Left lung (tissue), 10 donors: Measurements from ENCODE around the gene CENPU. TPM values are rescaled to one million over a fixed set of nuclear protein-coding genes. Genes with fewer than 3 reads are reported as not detected.
"Not testable (repeated sequence)": the region's sequence is repeated elsewhere in the genome, so short reads cannot be mapped to it uniquely, and the experiment has no call there.

Source experiments
- ATAC-seq: fragments of 200-7000 bp; cut with Tn5 transposase; one replicate; pipeline ENCODE4 v1.9.1; 2020; ENCODE audit warnings: moderate library complexity
- DNase-seq, 4 donors: peaks; one replicate each; pipeline ENCODE4 v3.0.0-alpha.2; 2013 to 2020
- H3K27ac ChIP-seq, 2 donors: fragments of 200-600 bp; sonication (generic) in 1 of 2; one replicate each; pipeline versions ENCODE4 v1.5.0 to v1.8.0; 2020 to 2021
- H3K27me3 ChIP-seq, 2 donors: fragments of 200-600 bp; sonication (generic) in 1 of 2; one replicate each; pipeline versions ENCODE4 v1.5.0 to v1.8.0; 2020 to 2021
- H3K36me3 ChIP-seq, 2 donors: fragments of 200-600 bp; sonication (generic) in 1 of 2; one replicate each; pipeline versions ENCODE4 v1.5.0 to v1.8.0; 2020 to 2021
- H3K4me1 ChIP-seq, 2 donors: fragments of 200-600 bp; one replicate each; pipeline ENCODE4 v1.8.0; 2021
- H3K4me3 ChIP-seq, 2 donors: fragments of 200-600 bp; sonication (generic) in 1 of 2; one replicate each; pipeline versions ENCODE4 v1.5.0 to v1.8.0; 2020 to 2021; ENCODE audit warnings: mild to moderate bottlenecking in 1 of 2
- H3K9me3 ChIP-seq, 2 donors: fragments of 200-600 bp; sonication (generic) in 1 of 2; one replicate each; pipeline versions ENCODE4 v1.5.0 to v1.8.0; 2020 to 2021
- intact Hi-C, 2 donors: fragments of 100-400 bp; cut with DNase I; formaldehyde crosslinking; loops; one replicate each; pipeline versions ENCODE4 v1.11.2 to v1.14.2; 2022
- polyA plus RNA-seq, 6 donors: library from polyadenylated mRNA; unstranded; fragments of 120-200 nt; gene quantifications; one replicate each; pipeline ENCODE4 v1.2.1, GENCODE V29; 2013; ENCODE audit not compliant: insufficient read length in 6 of 6
- total RNA-seq, 2 donors: library from RNA; stranded (reverse); fragmentation: NEBNext Ultra II Directional; extraction: Animal tissue kit (Norgen Biotek cat#: 25700); gene quantifications; one replicate each; pipeline ENCODE4 v1.2.1, GENCODE V29; 2021
- TF ChIP-seq, protein P1 (sequence below), 2 donors: fragments of 200-600 bp; sonication (generic) in 1 of 2; IDR thresholded peaks; one replicate each; pipeline versions ENCODE4 v1.5.0 to v1.8.0; 2021; ENCODE audit warnings: antibody characterized with exemption in 2 of 2
- donor health status: DM: no; HTN: yes; CAD: no.
- donor health status: DM: no; HTN: no; CAD: no.

CENPU gene
- total and polyA plus RNA-seq, 8 donors = 11.3 to 59.1 (median 34.0) TPM

DNA sequence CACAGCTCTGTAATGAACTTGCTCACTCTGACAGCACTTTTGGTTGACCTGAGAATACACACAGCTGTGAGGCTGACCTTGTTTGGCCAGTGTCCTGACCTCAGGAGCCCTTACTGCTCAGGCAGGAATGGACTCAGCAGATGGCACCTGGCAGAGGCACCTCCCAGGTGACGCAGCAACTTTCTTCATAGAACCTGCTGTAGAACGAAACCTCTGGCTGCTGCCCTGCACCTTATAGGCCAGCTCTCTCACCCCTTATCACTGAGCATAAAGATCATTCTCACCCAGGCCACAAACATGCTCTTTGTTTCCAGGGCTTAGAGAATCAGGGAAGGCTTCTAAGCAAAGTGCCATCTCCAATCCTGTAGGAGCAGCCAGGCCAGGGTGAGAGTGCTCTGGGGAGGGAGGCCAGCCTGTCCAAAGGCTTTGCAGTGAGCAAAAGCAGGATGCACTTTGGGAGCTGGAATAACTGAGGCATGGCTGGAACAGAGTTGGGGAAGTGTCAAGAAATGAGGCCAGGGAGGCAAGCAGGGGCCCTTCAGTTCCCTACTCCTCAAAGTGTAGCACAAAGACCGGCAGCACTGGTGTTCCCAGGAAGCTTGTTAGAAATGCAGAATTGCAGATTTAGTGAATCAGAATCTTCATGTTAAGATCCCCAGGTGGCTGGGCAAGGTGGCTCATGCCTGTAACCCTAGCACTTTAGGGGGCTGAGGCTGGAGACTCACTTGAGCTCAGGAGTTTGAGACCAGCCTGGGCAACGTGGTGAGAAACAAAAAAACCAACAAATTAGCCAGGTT, 13.3 kb upstream of the CENPU start:
- intact Hi-C loops = no loop called here
- TF ChIP-seq, protein P1, sequence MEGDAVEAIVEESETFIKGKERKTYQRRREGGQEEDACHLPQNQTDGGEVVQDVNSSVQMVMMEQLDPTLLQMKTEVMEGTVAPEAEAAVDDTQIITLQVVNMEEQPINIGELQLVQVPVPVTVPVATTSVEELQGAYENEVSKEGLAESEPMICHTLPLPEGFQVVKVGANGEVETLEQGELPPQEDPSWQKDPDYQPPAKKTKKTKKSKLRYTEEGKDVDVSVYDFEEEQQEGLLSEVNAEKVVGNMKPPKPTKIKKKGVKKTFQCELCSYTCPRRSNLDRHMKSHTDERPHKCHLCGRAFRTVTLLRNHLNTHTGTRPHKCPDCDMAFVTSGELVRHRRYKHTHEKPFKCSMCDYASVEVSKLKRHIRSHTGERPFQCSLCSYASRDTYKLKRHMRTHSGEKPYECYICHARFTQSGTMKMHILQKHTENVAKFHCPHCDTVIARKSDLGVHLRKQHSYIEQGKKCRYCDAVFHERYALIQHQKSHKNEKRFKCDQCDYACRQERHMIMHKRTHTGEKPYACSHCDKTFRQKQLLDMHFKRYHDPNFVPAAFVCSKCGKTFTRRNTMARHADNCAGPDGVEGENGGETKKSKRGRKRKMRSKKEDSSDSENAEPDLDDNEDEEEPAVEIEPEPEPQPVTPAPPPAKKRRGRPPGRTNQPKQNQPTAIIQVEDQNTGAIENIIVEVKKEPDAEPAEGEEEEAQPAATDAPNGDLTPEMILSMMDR (IDR thresholded peaks at IDR 0.05) = no peak
- peak; percentile 55 for ATAC-seq
- Histone ChIP-seq H3K27ac (peak overlapping the region; percentile 79 to 84), H3K4me3 (no peak overlapping the region), H3K9me3 (no peaks in the 10 kb centered on the region), H3K27me3 (no peaks in the 10 kb centered on the region), H3K4me1 (peaks cover 22 to 43% of the 10 kb centered on the region in 2 donors), H3K36me3 (peaks cover 0 to 6% of the 10 kb centered on the region in 2 donors)
- DNase-seq = peak in 2 of 4 donors; percentile 58 to 72

DNA sequence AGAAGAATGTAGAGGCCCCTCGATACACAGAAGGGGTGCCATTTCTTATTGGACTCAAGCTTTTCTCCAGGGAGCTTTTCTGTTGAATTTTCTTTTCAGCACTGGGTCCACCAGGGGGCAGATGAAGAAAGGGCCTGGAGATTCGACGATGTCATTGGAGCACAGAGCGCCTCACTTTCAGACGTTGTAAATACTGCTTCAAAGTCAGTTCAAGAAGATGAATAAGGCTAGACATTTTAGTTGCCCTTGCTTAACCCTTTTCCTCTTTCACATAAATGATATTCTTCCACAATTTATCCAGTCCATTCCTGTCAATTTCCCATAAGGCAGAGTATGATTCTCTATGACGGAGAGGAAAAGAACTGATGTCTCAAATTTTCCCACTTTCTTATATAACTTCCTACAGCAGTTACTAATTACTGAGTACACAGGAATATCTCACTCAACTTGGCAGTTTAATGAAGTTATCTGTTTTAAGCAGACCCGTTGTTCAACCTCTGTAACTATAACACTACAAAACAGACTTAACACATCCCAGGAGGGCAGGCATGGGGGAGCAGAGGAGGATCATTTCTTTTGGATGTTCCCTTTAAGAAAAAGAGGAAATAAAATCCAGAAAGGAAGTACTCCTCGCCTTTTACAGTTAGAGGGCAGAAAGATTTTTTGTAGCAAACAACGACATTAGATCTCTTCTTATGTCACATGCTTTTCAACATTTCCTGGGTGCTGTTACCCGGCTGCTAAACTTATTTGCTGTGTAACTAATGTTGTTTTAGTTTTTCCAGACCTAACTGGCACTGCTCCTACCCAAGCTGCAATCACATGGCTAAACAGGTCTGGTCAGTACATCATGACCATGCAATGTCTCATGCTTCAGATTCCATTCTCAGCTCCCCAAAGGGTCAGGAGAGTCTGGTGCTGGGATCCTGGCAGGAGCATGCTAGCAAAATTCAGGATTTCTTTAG, 12.2 kb upstream of the CENPU start:
- H3K36me3 ChIP-seq = no peaks in the 10 kb centered on the region
- peak overlapping the region; percentile 79 to 84 for H3K27ac ChIP-seq
- TF ChIP-seq, protein P1 (IDR thresholded peaks at IDR 0.05) = peak; percentile 47 to 63
- peaks cover 22 to 43% of the 10 kb centered on the region in 2 donors for H3K4me1 ChIP-seq
- DNase-seq = peak in 3 of 4 donors; percentile 65 to 76 (median 69)
- ATAC-seq = peak; percentile 86
- no peaks in the 10 kb centered on the region for H3K9me3 ChIP-seq
- H3K4me3 ChIP-seq = no peak overlapping the region
- intact Hi-C loops = no loop called here
- no peaks in the 10 kb centered on the region for H3K27me3 ChIP-seq

DNA sequence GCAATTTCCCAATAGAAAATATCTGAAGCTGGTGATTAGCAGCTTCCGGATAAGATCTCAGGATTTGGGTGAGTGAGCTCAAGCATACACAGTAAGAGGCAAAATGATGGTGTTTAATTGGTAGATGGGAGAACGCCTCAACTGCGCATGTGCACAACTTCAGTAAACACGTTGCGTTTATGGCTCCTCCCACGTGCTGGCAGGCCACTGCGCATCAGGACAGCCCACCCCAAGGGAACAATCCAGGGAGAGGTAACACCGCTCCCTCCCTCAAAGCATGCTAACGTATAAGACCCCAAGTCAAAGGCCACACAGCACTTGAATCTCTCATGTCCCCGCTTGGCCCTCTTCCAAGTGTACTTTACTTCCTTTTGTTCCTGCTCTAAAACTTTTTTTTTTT, 10.3 kb upstream of the CENPU start:
- no peak for DNase-seq
- TF ChIP-seq, protein P1 (IDR thresholded peaks at IDR 0.05) = no peak
- intact Hi-C loops = no loop called here

DNA sequence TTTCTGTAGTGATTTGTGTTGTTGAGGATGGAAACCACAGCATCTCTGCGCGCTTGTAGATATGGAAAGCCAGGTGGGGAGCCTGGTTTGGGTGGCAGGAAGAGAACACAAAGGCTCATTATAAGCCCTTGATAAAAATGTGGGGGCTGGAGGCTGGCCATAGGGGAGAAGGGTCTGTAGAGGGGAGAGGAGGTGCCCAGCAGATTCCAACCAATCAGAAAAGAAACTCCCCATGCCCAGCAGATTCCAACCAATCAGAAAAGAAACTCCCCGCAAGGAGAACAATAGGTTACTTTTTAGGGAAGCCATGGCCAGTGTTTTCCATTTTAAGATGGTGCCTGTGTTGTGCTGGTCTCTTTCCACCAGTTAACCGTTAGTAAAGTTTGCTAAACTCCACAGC, 9.8 kb upstream of the CENPU start:
- H3K27ac ChIP-seq = no peak overlapping the region
- H3K36me3 ChIP-seq = no peaks in the 10 kb centered on the region
- H3K4me1 ChIP-seq = peaks cover 22 to 57% of the 10 kb centered on the region in 2 donors
- H3K27me3 ChIP-seq = no peaks in the 10 kb centered on the region
- ATAC-seq (no peak), DNase-seq (no peak)
- no peak overlapping the region for H3K4me3 ChIP-seq
- intact Hi-C loops = no loop called here
- H3K9me3 ChIP-seq = no peaks in the 10 kb centered on the region
- TF ChIP-seq, protein P1 (IDR thresholded peaks at IDR 0.05) = no peak

More for the DNA sequence above, 10.3 kb upstream of the CENPU start:
- ATAC-seq = no peak
- Histone ChIP-seq H3K36me3 (no peaks in the 10 kb centered on the region), H3K27me3 (no peaks in the 10 kb centered on the region), H3K4me1 (peaks cover 22 to 56% of the 10 kb centered on the region in 2 donors), H3K27ac (no peak overlapping the region), H3K4me3 (no peak overlapping the region), H3K9me3 (no peaks in the 10 kb centered on the region)

DNA sequence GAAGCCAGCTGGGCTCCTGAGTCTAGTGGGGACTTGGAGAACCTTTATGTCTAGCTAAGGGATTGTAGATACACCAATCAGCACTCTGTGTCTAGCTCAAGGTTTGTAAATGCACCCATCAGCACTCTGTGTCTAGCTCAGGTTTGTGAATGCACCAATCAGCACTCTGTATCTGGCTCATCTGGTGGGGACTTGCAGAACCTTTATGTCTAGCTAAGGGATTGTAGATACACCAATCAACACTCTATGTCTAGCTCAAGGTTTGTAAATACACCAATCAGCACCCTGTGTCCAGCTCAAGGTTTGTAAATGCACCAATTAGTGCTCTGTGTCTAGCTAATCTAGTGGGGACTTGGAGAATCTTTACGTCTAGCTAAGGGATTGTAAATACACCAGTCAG, 7.8 kb upstream of the CENPU start:
- H3K4me3 ChIP-seq, H3K27me3 ChIP-seq, H3K27ac ChIP-seq, DNase-seq, intact Hi-C loops, H3K9me3 ChIP-seq, H3K36me3 ChIP-seq, ATAC-seq: not testable (repeated sequence)
- peaks cover 12 to 40% of the 10 kb centered on the region in 2 donors for H3K4me1 ChIP-seq
